HL-60 (cell line): ENCODE measurements around the gene LRRC52.

Source experiments
- DNase-seq, 2 experiments: peaks; one replicate each; pipeline ENCODE4 v3.0.0-alpha.2; 2010 to 2020; ENCODE audit warnings: low read depth in 1 of 2, low spot score in 1 of 2
- H3K27ac ChIP-seq: fragments of 250-450 bp; sonication (Bioruptor Pico); replicated peaks from 2 replicates; pipeline ENCODE4 v1.5.1; 2020; ENCODE audit warnings: mild to moderate bottlenecking, moderate library complexity
- H3K27me3 ChIP-seq: fragments of 250-450 bp; sonication (Bioruptor Pico); 2 replicates; pipeline ENCODE4 v1.5.1; 2021; ENCODE audit warnings: mild to moderate bottlenecking, moderate library complexity; ENCODE audit not compliant: insufficient read depth, poor library complexity, severe bottlenecking
- H3K4me3 ChIP-seq: replicated peaks from 2 replicates; pipeline ENCODE4 v1.5.1; 2011; ENCODE audit warnings: mild to moderate bottlenecking, control low read depth, low read length; ENCODE audit not compliant: insufficient read depth
- GABPA ChIP-seq: IDR thresholded peaks from 2 replicates; pipeline ENCODE4 v1.6.1; 2012; ENCODE audit warnings: low read depth
- POLR2AphosphoS5 ChIP-seq: IDR thresholded peaks from 2 replicates; pipeline ENCODE4 v1.6.1; 2012; ENCODE audit warnings: low read depth
- SPI1 ChIP-seq: IDR thresholded peaks from 2 replicates; pipeline ENCODE4 v1.6.1; 2012; ENCODE audit warnings: low read depth, mild to moderate bottlenecking, borderline replicate concordance
- TF ChIP-seq, protein P1 (sequence below): IDR thresholded peaks from one replicate; pipeline ENCODE4 v1.5.1; 2011; ENCODE audit warnings: low read length, control low read depth, inconsistent platforms; ENCODE audit not compliant: insufficient read depth
- TF ChIP-seq, protein P2 (sequence below): IDR thresholded peaks from 2 replicates; pipeline ENCODE4 v1.6.1; 2012; ENCODE audit warnings: low read depth; ENCODE audit not compliant: insufficient replicate concordance

LRRC52 gene

DNA sequence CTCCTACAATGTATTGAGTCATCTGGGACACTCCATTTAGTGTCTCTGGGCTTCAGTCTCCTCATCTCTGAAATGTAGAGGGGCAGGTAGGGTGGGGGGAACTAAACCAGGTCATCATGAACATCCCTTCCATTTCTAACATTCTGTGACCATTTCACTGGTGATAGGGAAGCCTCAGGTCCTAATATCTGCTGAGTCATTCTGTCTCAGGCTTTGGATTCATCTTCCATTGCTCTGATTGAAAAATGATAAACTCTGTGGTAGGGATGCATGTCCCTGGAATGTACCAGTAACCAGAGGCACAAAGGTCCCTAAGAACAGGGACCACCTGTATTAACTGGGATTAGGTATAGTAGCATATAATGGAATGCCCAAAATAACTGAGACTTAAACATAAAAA is 36.2 kb upstream of the LRRC52 start:
- H3K4me3 ChIP-seq: no peak overlapping the region
- peaks cover 4% of the 10 kb centered on the region for H3K27me3 ChIP-seq
- H3K27ac ChIP-seq: no peak overlapping the region
- DNase-seq: no peak
- TF ChIP-seq, protein P1, sequence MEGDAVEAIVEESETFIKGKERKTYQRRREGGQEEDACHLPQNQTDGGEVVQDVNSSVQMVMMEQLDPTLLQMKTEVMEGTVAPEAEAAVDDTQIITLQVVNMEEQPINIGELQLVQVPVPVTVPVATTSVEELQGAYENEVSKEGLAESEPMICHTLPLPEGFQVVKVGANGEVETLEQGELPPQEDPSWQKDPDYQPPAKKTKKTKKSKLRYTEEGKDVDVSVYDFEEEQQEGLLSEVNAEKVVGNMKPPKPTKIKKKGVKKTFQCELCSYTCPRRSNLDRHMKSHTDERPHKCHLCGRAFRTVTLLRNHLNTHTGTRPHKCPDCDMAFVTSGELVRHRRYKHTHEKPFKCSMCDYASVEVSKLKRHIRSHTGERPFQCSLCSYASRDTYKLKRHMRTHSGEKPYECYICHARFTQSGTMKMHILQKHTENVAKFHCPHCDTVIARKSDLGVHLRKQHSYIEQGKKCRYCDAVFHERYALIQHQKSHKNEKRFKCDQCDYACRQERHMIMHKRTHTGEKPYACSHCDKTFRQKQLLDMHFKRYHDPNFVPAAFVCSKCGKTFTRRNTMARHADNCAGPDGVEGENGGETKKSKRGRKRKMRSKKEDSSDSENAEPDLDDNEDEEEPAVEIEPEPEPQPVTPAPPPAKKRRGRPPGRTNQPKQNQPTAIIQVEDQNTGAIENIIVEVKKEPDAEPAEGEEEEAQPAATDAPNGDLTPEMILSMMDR: no peak
- TF ChIP-seq GABPA (no peak), SPI1 (no peak), POLR2AphosphoS5 (no peak)
- TF ChIP-seq, protein P2, sequence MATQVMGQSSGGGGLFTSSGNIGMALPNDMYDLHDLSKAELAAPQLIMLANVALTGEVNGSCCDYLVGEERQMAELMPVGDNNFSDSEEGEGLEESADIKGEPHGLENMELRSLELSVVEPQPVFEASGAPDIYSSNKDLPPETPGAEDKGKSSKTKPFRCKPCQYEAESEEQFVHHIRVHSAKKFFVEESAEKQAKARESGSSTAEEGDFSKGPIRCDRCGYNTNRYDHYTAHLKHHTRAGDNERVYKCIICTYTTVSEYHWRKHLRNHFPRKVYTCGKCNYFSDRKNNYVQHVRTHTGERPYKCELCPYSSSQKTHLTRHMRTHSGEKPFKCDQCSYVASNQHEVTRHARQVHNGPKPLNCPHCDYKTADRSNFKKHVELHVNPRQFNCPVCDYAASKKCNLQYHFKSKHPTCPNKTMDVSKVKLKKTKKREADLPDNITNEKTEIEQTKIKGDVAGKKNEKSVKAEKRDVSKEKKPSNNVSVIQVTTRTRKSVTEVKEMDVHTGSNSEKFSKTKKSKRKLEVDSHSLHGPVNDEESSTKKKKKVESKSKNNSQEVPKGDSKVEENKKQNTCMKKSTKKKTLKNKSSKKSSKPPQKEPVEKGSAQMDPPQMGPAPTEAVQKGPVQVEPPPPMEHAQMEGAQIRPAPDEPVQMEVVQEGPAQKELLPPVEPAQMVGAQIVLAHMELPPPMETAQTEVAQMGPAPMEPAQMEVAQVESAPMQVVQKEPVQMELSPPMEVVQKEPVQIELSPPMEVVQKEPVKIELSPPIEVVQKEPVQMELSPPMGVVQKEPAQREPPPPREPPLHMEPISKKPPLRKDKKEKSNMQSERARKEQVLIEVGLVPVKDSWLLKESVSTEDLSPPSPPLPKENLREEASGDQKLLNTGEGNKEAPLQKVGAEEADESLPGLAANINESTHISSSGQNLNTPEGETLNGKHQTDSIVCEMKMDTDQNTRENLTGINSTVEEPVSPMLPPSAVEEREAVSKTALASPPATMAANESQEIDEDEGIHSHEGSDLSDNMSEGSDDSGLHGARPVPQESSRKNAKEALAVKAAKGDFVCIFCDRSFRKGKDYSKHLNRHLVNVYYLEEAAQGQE: no peak

DNA sequence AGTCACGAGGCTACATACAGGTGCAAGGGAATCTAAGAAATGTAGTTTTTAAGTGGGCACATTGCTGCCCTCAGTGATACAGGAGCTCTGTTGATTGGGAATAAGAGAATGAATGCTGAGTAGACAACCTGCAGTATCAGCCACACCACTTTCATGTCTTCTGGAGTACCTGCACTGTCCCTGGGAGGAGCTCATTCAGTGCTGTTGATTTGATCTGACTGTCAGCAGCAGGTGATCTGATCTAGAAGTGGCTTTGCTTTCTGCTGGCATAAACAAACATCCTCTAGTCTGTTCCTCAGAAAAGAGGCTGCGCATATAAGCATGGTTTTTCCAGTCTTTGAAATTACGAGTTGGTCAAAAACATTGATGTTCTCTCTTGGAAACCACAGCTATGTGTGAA is 35.5 kb upstream of the LRRC52 start:
- TF ChIP-seq, protein P2: no peak
- no peak for TF ChIP-seq GABPA
- TF ChIP-seq, protein P1: no peak
- no peak for TF ChIP-seq POLR2AphosphoS5
- TF ChIP-seq SPI1: no peak
- no peak overlapping the region for H3K27ac ChIP-seq
- H3K4me3 ChIP-seq: no peak overlapping the region
- DNase-seq: no peak
- peaks cover 4% of the 10 kb centered on the region for H3K27me3 ChIP-seq

DNA sequence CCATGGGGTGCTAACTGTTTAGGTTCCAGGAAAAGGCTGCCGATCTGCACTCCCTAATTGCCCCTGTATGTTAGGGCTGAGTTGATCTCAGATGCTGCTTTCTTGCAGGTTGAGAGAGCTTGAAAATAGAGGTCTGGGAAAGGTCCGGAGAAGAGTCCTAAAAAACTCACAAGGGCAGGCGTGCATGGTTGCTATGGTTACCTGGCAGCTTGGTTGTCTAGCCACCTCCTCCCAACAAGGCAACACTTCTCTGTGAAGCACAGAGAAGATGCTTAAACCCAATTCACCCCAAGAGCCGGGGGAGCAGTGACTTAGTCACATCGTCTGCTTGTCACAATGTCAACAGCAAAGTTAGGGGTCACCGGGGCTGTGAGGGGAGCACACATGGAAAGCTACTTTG is 31.0 kb upstream of the LRRC52 start:
- TF ChIP-seq SPI1 (no peak), GABPA (no peak), POLR2AphosphoS5 (no peak)
- TF ChIP-seq, protein P1: no peak
- TF ChIP-seq, protein P2: no peak
- no peak overlapping the region for H3K4me3 ChIP-seq
- H3K27me3 ChIP-seq: peaks cover 4% of the 10 kb centered on the region
- no peak for DNase-seq
- no peak overlapping the region for H3K27ac ChIP-seq
